AG09309 (cell line): ENCODE data around the gene NTM.

Source experiments
- DNase-seq: peaks from one replicate; pipeline ENCODE4 v3.0.0-alpha.2; 2010; ENCODE audit warnings: low read depth
- H3K4me3 ChIP-seq: 2 replicates; pipeline ENCODE4 v1.5.1; 2011; ENCODE audit warnings: mild to moderate bottlenecking, low read depth, low read length, moderate library complexity; ENCODE audit not compliant: control insufficient read depth
- TF ChIP-seq, protein P1 (sequence below): IDR thresholded peaks from 2 replicates; pipeline ENCODE4 v1.5.1; 2011; ENCODE audit warnings: mild to moderate bottlenecking, low read depth, low read length, inconsistent platforms; ENCODE audit not compliant: insufficient read depth, control insufficient read depth; ENCODE audit errors: missing control alignments

Gene NTM

DNA sequence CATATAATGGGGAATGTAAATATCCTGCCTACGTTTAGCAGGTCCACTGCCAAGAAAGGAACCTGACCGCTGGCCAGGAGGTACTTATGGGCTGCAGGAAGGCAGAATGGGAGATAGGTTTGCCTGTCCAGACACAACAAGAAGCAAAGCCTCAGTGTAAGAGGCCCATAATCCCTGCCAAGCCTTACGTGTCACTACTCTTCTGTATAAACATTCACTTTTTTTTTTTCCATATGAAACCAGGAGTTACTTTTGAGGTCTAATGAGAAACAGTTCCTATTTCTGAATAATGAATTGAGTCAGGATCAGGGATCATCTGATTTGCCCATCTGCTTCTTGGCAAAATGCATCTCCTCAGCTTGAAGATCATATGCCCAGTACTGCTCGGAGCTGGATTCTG lies 230.2 kb downstream of the NTM start:
- no peak for DNase-seq
- H3K4me3 ChIP-seq = no peak overlapping the region
- TF ChIP-seq, protein P1, sequence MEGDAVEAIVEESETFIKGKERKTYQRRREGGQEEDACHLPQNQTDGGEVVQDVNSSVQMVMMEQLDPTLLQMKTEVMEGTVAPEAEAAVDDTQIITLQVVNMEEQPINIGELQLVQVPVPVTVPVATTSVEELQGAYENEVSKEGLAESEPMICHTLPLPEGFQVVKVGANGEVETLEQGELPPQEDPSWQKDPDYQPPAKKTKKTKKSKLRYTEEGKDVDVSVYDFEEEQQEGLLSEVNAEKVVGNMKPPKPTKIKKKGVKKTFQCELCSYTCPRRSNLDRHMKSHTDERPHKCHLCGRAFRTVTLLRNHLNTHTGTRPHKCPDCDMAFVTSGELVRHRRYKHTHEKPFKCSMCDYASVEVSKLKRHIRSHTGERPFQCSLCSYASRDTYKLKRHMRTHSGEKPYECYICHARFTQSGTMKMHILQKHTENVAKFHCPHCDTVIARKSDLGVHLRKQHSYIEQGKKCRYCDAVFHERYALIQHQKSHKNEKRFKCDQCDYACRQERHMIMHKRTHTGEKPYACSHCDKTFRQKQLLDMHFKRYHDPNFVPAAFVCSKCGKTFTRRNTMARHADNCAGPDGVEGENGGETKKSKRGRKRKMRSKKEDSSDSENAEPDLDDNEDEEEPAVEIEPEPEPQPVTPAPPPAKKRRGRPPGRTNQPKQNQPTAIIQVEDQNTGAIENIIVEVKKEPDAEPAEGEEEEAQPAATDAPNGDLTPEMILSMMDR = no peak

DNA sequence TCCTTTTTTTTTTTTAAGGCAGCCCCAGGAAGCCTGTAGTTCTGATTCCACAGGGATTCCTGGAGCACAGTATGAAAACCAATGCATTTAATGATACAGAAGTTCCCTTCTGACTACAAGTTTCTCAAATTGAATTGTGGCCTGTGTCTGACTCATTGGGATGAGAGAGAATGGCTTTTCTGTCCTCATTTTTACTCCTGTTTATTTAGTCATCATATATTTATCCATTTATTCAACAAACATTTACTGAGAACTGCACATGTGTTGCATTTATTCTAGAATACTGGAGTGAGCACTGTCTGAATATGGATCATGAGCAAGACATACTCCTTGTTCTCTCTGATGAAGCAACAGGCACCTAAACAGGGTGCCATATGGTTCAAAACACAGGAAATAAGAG lies 231.2 kb downstream of the NTM start:
- DNase-seq = no peak
- TF ChIP-seq, protein P1 = no peak

DNA sequence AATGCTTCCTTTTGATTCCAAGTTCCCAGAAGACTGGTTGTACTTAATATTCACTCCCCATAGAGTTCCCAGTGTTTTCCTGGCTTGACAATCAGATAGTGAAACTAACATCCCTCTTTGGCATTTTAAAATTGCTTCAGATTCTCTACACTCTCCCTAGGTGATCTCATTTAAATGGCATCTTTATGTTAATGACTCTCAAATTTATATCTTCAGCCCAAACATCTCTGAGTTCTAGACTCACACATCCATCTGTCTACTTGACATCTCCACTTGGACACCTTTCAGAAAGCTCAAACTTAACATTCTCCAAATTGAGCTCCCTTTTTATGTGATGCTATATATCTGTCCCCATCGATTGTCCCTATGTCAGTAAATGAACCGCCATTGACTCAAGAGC lies 232.0 kb downstream of the NTM start:
- TF ChIP-seq, protein P1 = no peak
- no peak for DNase-seq
- no peak overlapping the region for H3K4me3 ChIP-seq

More for the DNA sequence above, 231.2 kb downstream of the NTM start:
- H3K4me3 ChIP-seq = no peak overlapping the region

DNA sequence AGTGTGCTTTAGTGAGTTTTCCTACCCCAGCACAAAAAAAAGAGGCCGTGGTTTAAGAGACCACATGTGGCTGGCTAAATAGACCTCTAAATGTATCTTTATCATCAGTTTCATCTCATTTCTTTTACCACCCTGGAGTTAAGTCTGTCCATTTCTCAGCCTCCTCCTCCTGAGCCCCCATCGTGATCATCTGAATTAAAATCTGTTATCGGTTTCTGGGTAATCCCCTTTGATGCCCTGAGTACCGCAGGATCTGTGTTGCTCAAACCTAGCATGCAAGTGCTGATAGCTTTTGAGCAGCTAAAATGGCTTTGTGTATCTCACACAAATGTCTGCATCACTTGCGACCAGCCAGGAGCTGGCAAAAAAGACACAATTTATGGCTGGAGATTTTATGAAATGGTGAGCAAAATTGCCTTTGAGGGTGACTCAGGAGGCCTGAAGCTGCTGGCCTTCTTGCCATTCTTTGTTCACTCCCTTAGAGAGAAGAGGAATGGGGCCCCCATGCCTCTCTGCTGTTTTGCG lies 236.5 kb downstream of the NTM start:
- TF ChIP-seq, protein P1 = no peak
- H3K4me3 ChIP-seq = no peak overlapping the region
- no peak for DNase-seq

DNA sequence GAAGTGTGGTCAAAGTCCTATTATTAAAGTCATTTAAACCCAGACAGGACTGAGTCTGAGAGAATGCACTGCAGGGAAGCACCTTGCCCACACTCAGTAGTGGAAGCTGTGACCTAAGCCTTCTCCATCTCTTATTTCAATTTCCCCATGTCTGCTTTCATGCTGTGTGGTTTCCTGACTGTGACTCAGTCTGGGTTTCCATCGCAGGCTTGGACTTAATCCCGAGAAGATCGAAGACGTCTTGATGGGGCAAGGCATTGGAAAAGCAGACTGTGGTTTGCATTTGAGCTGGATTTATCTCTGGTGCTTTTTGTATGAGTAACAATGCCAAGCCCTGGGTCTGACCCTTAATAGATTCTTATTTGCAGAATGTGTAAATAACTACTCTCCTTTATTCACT lies 238.9 kb downstream of the NTM start:
- TF ChIP-seq, protein P1 = no peak
- H3K4me3 ChIP-seq = no peak overlapping the region
- DNase-seq = peak; percentile 91

DNA sequence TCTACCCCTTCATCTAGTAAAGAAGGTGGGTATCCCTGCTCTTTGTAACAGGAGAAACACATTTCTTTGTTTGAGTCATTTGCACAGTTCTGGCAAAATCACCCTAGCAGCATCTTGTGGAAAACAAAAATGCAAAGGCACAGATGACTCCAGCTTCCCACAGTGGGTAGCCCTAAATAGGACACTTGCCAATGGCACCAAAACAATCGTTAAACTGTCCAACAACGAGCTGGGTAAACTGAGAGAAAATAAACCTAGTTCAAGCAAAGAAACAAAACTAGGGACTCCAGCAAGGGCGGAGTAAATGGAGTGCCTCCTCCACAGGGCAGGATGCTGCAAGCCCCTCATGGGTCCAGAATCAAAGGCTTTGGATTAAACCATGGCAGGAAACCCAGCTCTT lies 239.5 kb downstream of the NTM start:
- DNase-seq = no peak
- TF ChIP-seq, protein P1 = no peak
- no peak overlapping the region for H3K4me3 ChIP-seq

DNA sequence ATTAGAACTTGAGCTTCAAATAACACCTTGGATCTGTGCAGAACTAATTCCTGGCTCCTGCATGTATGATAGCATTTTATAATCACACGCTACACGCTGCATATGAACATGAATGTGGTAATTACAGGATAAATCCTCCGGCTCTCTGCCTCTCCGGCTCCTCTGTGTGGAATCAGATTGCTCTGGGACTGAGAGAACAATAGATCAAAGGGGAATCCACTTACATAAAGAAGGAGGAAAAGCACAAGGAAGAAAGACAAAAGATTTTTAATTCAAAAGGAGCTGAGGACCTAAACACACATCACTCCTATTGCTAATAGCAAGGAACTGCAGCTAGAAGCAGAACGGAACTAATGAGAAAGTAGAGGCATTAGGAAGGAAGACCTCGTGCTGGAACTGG lies 240.9 kb downstream of the NTM start:
- no peak for DNase-seq
- TF ChIP-seq, protein P1 = no peak
- no peak overlapping the region for H3K4me3 ChIP-seq
